DOHH2 (cell line): Measurements from ENCODE around the gene DYNC1I2.
"Not testable (repeated sequence)": the region's sequence is repeated elsewhere in the genome, so short reads cannot be mapped to it uniquely, and the experiment has no call there.

Experiments
- H3F3A ChIP-seq: fragments of 200-600 bp; sonication (generic), shearing (Covaris generic); 2 replicates; pipeline ENCODE4 v1.6.0; 2016; ENCODE audit warnings: antibody characterized with exemption, mild to moderate bottlenecking; ENCODE audit not compliant: control insufficient read depth, insufficient read depth
- H3K27ac ChIP-seq: fragments of 200-600 bp; sonication (generic); 2 replicates; pipeline ENCODE4 v1.5.1; 2014; ENCODE audit warnings: low read depth, mild to moderate bottlenecking, low read length, moderate library complexity
- H3K27me3 ChIP-seq: fragments of 200-600 bp; sonication (generic); 2 replicates; pipeline ENCODE4 v1.6.1; 2014; ENCODE audit warnings: mild to moderate bottlenecking, low read length, mixed read lengths; ENCODE audit not compliant: control insufficient read depth
- H3K36me3 ChIP-seq: fragments of 200-600 bp; sonication (generic); 2 replicates; pipeline ENCODE4 v1.6.1; 2014; ENCODE audit warnings: mild to moderate bottlenecking, low read length, moderate library complexity, mixed read lengths; ENCODE audit not compliant: control insufficient read depth
- H3K4me1 ChIP-seq: fragments of 200-600 bp; sonication (generic); 2 replicates; pipeline ENCODE4 v1.6.1; 2014; ENCODE audit warnings: mild to moderate bottlenecking, low read length, mixed read lengths; ENCODE audit not compliant: control insufficient read depth
- H3K4me2 ChIP-seq: fragments of 200-600 bp; sonication (generic); 2 replicates; pipeline ENCODE4 v1.6.0; 2014; ENCODE audit warnings: mild to moderate bottlenecking, low read length, moderate library complexity
- H3K4me3 ChIP-seq: fragments of 200-600 bp; sonication (generic); 2 replicates; pipeline ENCODE4 v1.5.1; 2014; ENCODE audit warnings: mild to moderate bottlenecking, low read length, mixed read lengths
- H3K79me2 ChIP-seq: fragments of 200-600 bp; sonication (generic); 2 replicates; pipeline ENCODE4 v1.6.1; 2014; ENCODE audit warnings: mild to moderate bottlenecking, low read length, mixed read lengths; ENCODE audit not compliant: control insufficient read depth
- H3K9me2 ChIP-seq: fragments of 200-600 bp; sonication (generic); replicated peaks from 2 replicates; pipeline ENCODE4 v1.6.1; 2014; ENCODE audit warnings: mild to moderate bottlenecking, low read length, mixed read lengths; ENCODE audit not compliant: control insufficient read depth
- H3K9me3 ChIP-seq: fragments of 200-600 bp; sonication (generic); 2 replicates; pipeline ENCODE4 v1.6.1; 2014; ENCODE audit warnings: antibody characterized with exemption, low read length, mixed read lengths; ENCODE audit not compliant: control insufficient read depth, insufficient read depth
- H4K20me1 ChIP-seq: fragments of 200-600 bp; sonication (generic); 2 replicates; pipeline ENCODE4 v1.6.0; 2014; ENCODE audit warnings: low read depth, mild to moderate bottlenecking, antibody characterized with exemption, low read length, moderate library complexity; ENCODE audit not compliant: control insufficient read depth, insufficient read depth
- EZH2phosphoT487 ChIP-seq: fragments of 200-600 bp; sonication (generic); IDR thresholded peaks from 2 replicates; pipeline ENCODE4 v1.6.1; 2017; ENCODE audit warnings: borderline replicate concordance, mild to moderate bottlenecking, antibody characterized with exemption, low read length, moderate library complexity, mixed read lengths
- TF ChIP-seq, protein P1 (sequence below): fragments of 200-600 bp; sonication (generic); IDR thresholded peaks from one replicate; pipeline ENCODE4 v1.5.1; 2014; ENCODE audit warnings: antibody characterized with exemption, mild to moderate bottlenecking, low read depth, low read length; ENCODE audit not compliant: poor library complexity, severe bottlenecking

DYNC1I2 gene

GRCh38 chr2:171745806-171746205 lies 58.5 kb downstream of the DYNC1I2 start:
- no peak overlapping the region for H3K27ac ChIP-seq
- H4K20me1 ChIP-seq, result no peaks in the 10 kb centered on the region
- H3K4me1 ChIP-seq, result peaks cover 19% of the 10 kb centered on the region
- no peaks in the 10 kb centered on the region for H3K27me3 ChIP-seq
- H3K4me3 ChIP-seq, result no peak overlapping the region
- no peaks in the 10 kb centered on the region for H3F3A ChIP-seq
- no peaks in the 10 kb centered on the region for H3K79me2 ChIP-seq
- TF ChIP-seq EZH2phosphoT487, result no peak
- TF ChIP-seq, protein P1, sequence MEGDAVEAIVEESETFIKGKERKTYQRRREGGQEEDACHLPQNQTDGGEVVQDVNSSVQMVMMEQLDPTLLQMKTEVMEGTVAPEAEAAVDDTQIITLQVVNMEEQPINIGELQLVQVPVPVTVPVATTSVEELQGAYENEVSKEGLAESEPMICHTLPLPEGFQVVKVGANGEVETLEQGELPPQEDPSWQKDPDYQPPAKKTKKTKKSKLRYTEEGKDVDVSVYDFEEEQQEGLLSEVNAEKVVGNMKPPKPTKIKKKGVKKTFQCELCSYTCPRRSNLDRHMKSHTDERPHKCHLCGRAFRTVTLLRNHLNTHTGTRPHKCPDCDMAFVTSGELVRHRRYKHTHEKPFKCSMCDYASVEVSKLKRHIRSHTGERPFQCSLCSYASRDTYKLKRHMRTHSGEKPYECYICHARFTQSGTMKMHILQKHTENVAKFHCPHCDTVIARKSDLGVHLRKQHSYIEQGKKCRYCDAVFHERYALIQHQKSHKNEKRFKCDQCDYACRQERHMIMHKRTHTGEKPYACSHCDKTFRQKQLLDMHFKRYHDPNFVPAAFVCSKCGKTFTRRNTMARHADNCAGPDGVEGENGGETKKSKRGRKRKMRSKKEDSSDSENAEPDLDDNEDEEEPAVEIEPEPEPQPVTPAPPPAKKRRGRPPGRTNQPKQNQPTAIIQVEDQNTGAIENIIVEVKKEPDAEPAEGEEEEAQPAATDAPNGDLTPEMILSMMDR, result no peak
- H3K9me3 ChIP-seq, result no peaks in the 10 kb centered on the region
- H3K4me2 ChIP-seq, result no peak overlapping the region
- no peaks in the 10 kb centered on the region for H3K9me2 ChIP-seq
- H3K36me3 ChIP-seq, result peaks cover 30% of the 10 kb centered on the region

DNA sequence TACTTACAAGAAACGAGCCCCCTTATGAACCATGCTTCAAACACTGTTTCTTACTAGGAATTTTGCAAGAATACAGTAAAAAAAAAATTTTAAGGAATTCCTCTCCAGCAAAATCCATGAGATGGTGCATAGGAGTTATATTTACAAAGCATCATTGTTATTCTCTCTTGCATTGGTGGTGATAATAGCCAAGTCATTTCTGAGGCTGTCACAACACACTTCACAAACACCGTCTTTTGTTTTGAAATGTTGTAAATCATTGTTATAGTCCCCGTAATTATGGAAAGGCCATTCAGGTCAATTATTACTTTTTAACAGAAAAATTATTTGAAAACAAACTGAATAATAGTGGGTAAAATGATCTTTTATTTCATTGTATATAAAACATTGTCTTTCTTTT lies 60.1 kb downstream of the DYNC1I2 start:
- Histone ChIP-seq H3K27ac (no peak overlapping the region), H3K4me2 (no peak overlapping the region), H3K9me3 (no peaks in the 10 kb centered on the region), H3K4me1 (peaks cover 9% of the 10 kb centered on the region), H3K27me3 (no peaks in the 10 kb centered on the region), H3K79me2 (no peaks in the 10 kb centered on the region), H3F3A (no peaks in the 10 kb centered on the region), H4K20me1 (no peaks in the 10 kb centered on the region), H3K4me3 (no peak overlapping the region), H3K36me3 (peaks cover 31% of the 10 kb centered on the region), H3K9me2 (no peaks in the 10 kb centered on the region)
- TF ChIP-seq EZH2phosphoT487, result no peak
- TF ChIP-seq, protein P1, result no peak

DNA sequence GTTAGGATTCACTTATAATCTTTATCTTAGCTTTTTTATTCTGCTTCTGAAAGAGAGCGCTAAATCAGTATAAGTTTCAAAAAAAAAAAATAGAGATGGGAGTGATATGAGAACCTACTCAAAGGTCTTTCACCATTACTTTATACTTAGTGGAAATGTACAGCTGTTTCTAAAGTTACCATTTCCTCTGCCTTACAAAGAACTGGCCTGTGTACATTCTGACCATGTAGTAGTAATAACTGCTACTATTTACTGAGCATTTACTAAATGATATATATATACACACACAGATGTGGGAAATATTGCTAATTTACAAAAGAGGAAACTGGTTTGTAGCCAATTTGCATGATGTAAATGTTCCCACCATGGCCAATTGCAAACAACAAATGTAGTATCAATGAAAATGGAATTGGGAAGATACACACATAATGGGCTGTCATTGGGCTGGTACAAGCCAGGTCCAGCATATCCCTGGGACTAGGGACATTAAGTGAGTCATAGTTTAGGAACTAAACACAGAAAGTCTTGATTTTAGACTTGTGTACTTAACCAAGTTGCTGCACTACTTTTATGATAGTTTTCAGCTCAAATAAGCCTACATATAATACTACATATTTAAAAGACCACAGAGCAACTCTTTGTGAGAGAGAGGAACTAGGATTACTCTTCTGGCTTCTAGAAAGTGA lies 67.1 kb downstream of the DYNC1I2 start:
- Histone ChIP-seq H3K27me3 (no peaks in the 10 kb centered on the region), H3K4me1 (0 out of 2 replicates have a peak, but pooled peaks cover 4% of the 10 kb centered on the region), H3K36me3 (peaks cover 2% of the 10 kb centered on the region; the same call in 1 of the 2 replicates), H3K27ac (no peak overlapping the region), H3K79me2 (no peaks in the 10 kb centered on the region), H3K9me3 (no peaks in the 10 kb centered on the region), H3F3A (no peaks in the 10 kb centered on the region), H3K4me3 (no peak overlapping the region), H3K9me2 (no peaks in the 10 kb centered on the region), H4K20me1 (no peaks in the 10 kb centered on the region), H3K4me2 (no peak overlapping the region)
- no peak for TF ChIP-seq EZH2phosphoT487
- TF ChIP-seq, protein P1, result no peak

DNA sequence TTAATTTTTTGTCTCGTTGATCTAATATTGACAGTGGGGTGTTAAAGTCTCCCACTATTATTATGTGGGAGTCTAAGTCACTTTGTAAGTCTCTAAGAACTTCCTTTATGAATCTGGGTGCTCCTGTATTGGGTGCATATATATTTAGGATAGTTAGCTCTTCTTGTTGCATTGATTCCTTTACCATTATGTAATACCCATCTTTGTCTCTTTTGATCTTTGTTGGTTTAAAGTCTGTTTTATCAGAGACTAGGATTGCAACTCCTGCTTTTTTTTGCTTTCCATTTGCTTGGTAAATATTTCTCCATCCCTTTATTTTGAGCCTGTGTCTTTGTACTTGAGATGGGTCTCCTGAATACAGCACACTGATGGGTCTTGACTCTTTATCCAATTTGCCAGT lies 71.5 kb downstream of the DYNC1I2 start:
- H4K20me1 ChIP-seq, H3K27me3 ChIP-seq, H3K9me2 ChIP-seq, H3K9me3 ChIP-seq, H3K36me3 ChIP-seq, H3K4me2 ChIP-seq, H3F3A ChIP-seq, H3K4me1 ChIP-seq, H3K27ac ChIP-seq, H3K4me3 ChIP-seq, H3K79me2 ChIP-seq: not testable (repeated sequence)

DNA sequence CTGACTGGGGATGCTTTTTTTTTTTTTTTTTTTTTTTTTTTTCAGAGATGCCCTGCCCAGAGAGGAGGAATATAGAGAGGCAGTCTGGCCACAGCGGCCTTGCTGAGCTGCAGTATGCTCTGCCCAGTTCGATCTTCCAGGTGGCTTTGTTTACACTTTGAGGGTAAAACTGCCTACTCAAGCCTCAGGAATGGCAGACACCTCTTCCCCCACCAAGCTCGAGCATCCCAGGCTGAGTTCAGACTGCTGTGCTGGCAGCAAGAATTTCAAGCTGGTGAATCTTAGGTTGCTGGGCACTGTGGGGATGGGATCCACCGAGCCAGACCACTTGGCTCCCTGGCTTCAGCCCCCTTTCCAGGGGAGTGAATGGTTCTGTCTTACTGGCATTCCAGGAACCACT lies 73.9 kb downstream of the DYNC1I2 start:
- not testable (repeated sequence) for H3K9me3 ChIP-seq, H3K4me2 ChIP-seq, H3K4me1 ChIP-seq, H3K79me2 ChIP-seq, H3K9me2 ChIP-seq, H3K27me3 ChIP-seq, H3K27ac ChIP-seq, H3F3A ChIP-seq, H3K4me3 ChIP-seq, H4K20me1 ChIP-seq, H3K36me3 ChIP-seq
